ENCODE data around the gene NAA38.

The NAA38 gene

DNA sequence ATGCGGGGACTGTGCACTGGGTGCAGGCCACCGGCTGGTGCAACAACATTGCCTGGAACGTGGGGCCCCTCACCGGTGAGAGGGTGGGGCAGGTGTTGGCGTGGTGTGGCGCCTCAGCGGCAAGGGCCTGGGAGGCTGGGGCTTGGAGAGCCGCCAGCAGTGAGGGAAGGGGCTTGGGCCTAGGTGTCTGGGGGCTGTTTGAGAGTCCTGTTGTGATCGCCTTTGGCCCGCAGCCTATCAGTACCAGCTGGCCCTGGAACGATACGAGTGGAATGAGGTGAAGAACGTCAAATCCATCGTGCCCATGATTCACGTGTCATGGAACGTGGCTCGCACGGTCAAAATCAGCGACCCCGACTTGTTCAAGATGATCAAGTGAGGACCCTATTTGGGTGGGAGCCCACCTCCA lies 5.1 kb downstream of the NAA38 start:
- peak; percentile 14 for DNase-seq

DNA sequence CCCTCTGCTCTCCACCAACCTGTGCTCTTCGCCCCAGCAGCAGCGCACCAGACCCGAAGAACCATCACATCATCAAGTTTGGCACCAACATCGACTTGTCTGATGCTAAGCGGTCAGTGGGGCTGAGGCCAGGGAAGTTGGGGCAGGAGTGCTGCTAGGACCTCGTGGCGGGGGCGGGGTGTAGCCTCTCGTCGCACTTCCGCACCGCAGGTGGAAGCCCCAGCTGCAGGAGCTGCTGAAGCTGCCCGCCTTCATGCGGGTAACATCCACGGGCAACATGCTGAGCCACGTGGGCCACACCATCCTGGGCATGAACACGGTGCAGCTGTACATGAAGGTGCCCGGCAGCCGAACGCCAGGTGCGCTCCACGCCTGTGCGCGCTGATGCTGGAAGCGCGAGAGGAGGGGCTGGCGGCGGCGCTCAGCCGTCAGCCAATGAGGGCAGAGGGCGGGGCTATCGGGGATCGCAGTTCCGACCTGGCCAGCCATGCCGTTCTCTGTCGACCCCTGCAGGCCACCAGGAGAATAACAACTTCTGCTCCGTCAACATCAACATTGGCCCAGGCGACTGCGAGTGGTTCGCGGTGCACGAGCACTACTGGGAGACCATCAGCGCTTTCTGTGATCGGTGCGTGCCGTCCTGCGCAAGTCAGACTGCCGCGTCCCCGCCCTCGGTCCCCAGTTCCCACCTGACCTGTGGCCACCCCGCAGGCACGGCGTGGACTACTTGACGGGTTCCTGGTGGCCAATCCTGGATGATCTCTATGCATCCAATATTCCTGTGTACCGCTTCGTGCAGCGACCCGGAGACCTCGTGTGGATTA lies 5.7 kb downstream of the NAA38 start:
- peak; percentile 95 for DNase-seq

DNA sequence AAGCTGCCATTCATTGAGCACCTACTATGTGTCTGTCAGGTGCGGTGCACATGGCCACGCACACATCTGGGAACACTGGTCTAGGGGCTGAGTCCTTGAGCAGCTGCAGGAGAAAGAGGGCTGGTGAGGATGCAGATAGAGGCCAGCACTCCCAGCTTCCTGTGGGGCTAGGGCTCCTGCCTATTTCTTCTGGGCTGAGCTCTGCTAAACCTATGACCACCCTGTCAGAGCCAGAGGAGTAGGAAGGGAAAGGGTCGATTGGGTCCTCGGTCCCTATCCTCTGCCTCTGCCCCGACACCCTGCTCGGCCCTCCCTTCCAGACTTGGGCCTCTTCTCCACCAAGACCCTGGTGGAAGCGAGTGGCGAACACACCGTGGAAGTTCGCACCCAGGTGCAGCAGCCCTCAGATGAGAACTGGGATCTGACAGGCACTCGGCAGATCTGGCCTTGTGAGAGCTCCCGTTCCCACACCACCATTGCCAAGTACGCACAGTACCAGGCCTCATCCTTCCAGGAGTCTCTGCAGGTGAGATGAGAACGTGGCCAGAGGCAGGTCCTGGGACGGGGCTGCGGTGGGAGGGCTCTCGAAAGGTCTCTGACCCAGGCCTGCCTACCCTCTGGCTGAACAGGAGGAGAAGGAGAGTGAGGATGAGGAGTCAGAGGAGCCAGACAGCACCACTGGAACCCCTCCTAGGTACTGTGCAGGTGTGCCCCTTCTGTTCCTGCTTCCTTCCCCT lies 6.5 kb downstream of the NAA38 start:
- DNase-seq, result peak; percentile 13

DNA sequence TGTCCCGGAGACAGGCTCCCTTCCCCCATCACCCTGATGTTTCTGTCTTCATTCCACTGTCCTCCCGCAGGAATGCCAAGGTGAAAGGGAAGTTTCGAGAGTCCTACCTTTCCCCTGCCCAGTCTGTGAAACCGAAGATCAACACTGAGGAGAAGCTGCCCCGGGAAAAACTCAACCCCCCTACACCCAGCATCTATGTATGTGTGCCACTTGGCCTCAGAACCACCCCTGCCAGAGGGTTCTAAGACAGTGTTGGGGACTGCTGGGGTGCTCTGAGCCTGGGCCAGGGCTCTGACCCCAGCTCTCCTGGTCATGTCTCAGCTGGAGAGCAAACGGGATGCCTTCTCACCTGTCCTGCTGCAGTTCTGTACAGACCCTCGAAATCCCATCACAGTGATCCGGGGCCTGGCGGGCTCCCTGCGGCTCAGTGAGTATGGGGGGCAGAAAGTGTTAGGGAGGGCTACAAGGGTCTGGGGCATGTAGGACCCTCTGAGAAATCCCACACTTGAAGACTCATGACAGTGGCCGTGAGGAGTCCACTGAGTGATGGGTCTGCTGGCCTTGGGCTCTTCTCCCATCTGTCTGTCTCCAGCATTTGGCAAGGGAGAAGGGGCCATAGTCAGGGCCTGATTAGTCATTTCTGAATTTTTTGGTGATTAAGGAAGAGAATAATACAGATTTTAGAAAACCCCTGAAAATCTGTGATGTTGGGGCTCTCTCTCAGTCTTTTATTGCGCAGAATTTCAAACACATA lies 7.4 kb downstream of the NAA38 start:
- no peak for DNase-seq

DNA sequence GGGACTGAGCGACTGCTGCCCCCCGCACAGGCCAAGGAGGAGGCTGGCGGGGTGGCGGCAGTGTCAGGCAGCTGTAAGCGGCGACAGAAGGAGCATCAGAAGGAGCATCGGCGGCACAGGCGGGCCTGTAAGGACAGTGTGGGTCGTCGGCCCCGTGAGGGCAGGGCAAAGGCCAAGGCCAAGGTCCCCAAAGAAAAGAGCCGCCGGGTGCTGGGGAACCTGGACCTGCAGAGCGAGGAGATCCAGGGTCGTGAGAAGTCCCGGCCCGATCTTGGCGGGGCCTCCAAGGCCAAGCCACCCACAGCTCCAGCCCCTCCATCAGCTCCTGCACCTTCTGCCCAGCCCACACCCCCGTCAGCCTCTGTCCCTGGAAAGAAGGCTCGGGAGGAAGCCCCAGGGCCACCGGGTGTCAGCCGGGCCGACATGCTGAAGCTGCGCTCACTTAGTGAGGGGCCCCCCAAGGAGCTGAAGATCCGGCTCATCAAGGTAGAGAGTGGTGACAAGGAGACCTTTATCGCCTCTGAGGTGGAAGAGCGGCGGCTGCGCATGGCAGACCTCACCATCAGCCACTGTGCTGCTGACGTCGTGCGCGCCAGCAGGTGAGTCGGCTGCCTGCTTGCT lies 8.1 kb downstream of the NAA38 start:
- DNase-seq, result no peak

DNA sequence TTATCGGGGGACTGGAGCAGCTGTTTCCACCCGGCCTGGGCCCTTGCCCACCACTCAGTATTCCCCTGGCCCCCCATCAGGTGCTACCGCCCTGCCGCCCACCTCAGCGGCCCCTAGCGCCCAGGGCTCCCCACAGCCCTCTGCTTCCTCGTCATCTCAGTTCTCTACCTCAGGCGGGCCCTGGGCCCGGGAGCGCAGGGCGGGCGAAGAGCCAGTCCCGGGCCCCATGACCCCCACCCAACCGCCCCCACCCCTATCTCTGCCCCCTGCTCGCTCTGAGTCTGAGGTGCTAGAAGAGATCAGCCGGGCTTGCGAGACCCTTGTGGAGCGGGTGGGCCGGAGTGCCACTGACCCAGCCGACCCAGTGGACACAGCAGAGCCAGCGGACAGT lies 8.6 kb downstream of the NAA38 start:
- no peak for DNase-seq

DNA sequence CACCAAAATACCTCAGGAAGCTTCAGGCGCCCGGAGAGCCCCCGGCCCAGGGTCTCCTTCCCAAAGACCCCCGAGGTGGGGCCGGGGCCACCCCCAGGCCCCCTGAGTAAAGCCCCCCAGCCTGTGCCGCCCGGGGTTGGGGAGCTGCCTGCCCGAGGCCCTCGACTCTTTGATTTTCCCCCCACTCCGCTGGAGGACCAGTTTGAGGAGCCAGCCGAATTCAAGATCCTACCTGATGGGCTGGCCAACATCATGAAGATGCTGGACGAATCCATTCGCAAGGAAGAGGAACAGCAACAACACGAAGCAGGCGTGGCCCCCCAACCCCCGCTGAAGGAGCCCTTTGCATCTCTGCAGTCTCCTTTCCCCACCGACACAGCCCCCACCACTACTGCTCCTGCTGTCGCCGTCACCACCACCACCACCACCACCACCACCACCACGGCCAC lies 9.2 kb downstream of the NAA38 start:
- DNase-seq, result no peak

DNA sequence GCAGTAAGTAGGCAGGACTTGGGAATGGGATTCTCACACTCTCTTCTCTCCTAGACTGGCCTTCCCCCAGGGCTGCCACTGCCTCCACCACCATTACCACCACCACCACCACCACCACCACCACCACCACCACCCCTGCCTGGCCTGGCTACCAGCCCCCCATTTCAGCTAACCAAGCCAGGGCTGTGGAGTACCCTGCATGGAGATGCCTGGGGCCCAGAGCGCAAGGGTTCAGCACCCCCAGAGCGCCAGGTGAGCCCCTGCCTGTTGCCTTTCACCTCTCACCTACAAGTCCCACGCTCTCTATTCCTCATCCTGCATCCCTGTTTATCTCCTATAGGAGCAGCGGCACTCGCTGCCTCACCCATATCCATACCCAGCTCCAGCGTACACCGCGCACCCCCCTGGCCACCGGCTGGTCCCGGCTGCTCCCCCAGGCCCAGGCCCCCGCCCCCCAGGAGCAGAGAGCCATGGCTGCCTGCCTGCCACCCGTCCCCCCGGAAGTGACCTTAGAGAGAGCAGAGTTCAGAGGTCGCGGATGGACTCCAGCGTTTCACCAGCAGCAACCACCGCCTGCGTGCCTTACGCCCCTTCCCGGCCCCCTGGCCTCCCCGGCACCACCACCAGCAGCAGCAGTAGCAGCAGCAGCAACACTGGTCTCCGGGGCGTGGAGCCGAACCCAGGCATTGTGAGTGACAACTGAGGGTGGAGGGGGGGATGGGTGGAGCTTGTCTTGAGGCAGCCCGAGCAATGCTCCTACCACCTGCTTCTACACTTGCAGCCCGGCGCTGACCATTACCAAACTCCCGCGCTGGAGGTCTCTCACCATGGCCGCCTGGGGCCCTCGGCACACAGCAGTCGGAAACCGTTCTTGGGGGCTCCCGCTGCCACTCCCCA lies 10.3 kb downstream of the NAA38 start:
- DNase-seq, result no peak

DNA sequence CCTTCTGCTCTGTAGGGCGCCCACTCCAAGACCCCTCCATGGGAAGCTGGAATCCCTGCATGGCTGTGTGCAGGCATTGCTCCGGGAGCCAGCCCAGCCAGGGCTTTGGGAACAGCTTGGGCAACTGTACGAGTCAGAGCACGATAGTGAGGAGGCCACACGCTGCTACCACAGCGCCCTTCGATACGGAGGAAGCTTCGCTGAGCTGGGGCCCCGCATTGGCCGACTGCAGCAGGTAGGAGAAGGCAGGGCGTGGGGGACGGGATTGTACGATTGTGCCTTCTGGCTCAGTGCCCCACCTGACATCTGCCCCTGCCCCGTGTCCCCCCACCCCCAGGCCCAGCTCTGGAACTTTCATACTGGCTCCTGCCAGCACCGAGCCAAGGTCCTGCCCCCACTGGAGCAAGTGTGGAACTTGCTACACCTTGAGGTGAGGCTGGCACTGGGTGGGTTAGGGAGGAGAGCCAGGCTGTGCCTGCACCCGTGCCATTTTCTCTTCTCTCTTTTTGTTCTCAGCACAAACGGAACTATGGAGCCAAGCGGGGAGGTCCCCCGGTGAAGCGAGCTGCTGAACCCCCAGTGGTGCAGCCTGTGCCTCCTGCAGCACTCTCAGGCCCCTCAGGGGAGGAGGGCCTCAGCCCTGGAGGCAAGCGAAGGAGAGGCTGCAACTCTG lies 11.2 kb downstream of the NAA38 start:
- no peak for DNase-seq

DNA sequence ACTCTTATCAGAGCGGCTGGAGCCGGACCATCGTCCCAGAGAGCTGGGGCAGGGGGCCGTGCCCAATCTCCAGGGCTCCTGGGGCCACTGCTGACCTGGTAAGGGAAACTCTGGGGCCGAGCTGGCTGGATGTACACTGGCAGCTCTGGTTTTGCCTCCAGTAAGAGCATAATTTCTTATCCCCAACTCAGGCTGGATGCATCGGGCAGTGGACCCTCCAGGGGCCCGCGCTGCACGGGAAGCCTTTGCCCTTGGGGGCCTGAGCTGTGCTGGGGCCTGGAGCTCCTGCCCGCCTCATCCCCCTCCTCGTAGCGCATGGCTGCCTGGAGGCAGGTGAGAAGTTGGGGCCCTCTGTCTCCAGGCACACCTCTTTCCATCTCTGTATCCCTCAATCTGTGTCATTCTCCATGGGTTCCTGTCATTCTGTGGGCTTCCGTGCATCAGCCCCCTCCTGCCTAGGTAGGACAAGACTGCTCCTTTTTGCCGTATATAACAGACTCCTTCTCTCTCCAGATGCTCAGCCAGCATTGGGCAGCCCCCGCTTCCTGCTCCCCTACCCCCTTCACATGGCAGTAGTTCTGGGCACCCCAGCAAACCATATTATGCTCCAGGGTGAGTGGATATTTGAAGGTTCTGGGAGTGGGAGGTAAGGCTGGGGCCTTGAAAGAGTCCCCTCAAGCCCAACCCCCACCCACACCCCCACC lies 11.8 kb downstream of the NAA38 start:
- DNase-seq, result no peak

DNA sequence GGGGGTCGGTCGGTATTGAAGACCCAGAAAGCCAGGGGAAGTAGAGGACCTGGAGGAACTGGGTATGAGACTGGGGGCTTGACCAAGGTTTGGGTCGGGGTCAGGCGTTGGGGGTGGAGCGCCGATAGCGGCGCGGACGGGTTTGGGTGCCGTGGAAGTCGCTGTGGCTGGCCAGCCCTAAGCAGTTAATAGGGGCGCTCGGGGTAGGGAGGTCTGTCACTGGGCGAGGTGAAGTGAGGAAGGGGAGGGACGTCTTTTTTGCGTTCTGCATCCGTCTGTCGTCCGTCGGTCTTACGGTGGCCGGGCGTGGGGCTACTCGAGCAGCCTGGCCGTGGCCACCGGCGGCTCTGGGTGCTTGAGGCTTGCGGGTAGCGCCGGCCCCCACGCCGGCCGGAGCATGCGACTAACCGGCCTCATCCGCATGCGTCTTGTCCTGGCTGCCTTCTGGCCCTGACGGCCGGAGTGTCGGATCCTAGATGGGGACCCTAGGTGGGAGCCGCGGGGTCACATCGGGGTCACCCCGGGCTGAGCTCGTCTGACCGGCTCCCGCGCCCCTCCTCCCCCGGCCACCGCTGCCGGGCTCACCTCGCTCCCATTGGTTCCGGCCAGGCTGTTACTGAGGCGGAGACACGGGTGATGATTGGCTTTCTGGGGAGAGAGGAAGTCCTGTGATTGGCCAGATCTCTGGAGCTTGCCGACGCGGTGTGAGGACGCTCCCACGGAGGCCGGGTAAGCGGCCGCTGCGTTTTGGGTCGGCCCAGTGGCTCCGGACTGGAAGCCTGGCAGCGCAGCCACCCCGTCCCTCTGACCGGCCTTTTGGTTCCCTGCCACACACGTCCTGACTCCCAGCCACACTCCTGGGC lies 12.8 kb downstream of the NAA38 start:
- DNase-seq, result peak; percentile 69

DNA sequence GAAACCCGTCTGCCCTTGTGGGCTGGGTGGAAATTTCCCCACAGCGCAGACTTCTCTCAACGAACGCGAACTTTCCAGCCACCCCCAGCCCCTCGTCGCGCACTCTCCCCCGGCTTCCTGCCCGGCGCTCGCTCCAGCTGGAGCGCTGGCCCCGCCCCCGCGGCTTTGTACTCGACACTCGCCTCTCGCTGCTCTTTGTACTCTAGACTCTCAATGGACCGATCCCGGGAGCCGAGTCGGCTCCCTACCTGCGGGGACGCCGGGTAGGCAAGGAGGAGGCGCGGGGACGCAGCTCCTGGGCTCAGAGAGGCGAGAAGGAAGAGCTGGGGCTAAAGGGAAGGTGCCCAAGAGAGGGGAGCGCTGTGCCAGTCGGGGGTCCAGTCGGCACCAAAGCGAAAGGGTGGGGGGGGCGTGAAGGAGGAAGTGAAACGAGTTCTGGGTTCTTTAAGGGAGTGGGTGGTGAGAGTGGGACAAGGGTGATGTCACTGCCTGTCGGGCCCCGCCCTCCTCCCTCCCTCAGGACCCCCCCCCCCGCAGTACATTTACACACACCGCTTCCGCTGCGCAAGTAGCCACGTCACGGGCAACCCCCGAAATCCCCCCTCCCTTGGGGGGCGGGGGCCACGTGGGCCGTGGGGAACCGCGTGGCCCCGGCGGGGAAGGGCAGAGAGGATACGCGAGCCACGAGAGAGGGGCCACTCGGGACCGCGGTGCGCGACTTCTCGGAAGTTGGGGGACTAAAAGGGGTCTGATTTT lies 13.6 kb downstream of the NAA38 start:
- peak; percentile 90 for DNase-seq

DNA sequence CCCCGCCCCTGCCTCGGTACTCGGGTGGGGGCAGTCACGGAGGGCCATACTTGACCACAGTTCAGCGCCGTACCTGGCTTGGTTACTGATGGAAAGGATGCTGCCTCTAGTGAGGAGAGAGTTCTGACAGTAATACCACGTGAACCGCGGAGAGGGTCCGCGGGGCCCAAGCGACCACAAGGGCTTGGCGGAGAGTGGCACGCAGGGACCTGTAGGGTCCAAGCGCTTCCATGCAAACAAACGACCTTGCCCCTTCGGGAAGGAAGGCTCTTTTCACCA lies 14.2 kb downstream of the NAA38 start:
- no peak for DNase-seq

DNA sequence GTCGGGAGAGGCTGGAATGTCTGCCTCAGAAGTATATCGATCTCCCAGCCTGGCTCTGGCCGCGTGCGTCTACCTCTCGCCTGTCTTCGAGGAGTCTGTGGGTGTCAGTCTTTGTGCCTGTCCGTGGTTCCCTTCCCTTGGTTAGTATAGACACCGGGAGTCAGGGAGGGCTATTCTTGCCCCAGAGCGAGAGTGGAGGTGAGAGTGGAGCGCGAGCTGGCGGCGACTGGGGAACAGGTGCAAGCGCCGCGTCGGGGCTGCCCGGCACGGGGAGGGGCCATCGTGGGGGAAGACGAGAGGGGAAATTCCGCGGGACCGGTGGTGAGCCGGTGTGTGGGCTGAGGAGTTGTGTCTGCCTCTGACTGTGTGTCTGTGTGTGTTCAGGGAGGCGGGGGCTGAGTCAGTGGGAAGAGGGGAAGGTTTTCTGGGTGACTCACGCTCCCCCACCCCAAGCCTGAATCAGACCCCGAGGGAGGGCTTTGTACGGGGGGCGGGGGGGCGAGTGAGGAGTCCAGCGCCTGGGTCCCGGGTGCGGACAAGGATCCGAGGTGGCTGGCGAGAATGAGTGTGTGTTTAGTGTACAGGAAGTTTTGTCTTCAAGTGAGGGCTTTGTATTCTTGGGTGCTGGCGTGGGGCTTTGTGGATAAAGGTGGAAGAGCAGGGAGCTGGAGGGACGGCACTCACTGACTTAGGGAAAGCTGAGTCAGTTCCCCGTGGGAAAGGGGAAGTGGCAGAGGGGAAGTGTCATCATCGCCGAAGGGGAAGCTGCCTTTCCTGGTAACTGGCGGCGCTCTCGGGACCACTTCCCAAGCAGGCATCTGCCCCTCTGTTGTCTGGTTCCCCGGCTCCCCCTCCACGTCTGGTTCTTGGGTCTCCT lies 14.7 kb downstream of the NAA38 start:
- peak; percentile 97 for DNase-seq

DNA sequence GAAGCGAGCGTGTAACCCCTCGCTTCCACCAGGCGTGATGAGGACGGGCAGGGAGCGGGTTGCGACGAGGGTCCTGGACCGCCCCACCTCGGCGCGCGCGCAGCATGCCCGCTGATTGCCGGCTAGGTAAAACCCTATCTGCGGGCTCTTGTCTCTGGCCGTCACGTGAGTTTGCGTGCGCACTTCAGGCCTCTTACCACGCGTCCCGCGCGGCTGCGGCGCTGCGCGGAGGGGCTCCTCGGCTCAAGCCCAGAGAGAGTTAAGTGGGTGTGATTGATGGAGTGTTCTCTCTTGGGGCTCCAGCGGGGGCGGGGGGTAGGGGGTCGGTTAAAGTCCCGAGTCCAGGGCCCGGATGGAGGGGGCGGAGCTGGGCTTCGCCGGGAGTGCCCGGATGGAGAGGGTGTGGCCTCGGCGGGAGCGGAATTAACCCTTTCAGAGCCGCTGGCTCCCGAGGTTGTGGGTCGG lies 15.4 kb downstream of the NAA38 start:
- DNase-seq, result peak; percentile 81

DNA sequence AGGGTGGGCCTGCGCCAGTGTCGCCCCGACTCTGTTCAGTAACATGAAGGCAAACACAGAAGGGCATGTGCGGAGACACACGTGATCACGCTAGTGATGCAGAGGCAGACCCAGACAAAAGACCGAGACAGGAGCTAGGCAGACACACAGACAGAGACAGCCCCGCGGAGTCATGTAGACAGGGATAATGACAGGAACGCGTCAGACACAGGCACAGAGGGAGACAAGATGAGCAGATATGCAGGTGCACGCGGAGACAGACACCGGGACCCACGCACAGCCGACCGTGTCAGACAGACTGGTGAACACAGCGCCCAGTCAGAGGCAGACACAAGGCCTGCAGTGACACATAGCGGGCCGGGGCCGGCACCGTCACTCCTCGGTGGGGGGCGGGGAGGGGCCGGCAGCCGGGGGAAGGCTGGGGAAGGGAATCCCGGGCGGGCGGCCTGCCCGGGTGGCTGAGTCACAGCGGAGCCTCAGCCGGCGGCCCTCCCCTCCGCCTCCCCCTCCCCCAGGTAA lies 15.9 kb downstream of the NAA38 start:
- peak; percentile 97 for DNase-seq

DNA sequence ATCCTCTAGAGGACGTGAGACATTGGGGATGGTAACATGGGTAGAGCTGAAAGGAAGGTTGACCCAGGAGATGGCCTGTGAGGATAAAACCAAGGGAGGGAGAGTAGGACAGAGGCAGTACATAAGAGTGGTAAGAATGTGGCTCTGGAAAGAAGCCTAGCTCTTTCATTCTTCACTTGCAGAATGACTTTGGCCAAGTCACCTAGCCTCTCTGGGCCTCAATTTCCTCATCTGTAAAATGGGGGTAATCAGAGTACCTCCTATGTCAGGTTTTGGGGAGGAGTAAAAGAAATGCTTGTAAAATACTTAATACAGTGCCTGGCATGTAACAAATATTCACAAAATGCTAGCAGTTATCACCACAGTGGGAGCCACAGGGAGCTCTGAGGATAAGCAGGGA lies 16.5 kb downstream of the NAA38 start:
- no peak for DNase-seq

DNA sequence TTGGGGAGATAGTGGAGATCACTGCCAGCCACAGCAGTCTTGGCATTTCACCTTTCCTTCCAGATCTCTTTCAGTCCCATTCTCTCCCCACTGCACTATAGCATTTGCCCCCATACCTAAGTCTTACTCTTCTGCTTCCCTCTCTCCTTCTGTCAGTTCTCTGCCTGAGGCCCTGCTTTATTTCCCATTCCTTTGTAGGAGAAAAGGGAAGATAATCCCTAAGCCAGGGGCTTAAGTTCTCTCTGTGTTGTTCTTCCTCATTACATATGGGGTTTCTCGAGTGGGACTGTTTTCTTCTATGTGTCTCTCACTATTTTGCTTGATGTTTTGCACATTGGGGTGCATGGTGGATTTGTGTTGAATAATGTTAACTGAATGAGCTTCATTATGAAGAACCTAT lies 16.9 kb downstream of the NAA38 start:
- no peak for DNase-seq

Measured in T-helper 9 cell (primary cell).